Adrenal gland (tissue), 12 donors: ENCODE data around the gene SPAG4. TPM values are rescaled to one million over a fixed set of nuclear protein-coding genes. Genes with fewer than 3 reads are reported as not detected.
A peak's percentile ranks its signal among the peaks of the same experiment; 100 is the strongest.

ENCODE experiments used
- DNase-seq, 7 donors: peaks; one replicate each; pipeline ENCODE4 v3.0.0-alpha.2; 2019 to 2020
- H3K27ac ChIP-seq, 5 donors: fragments of 200-600 bp; sonication (generic) in 4 of 5; 1 replicate in 3 of 5; 2 replicates in 2 of 5; pipeline versions ENCODE4 v1.5.1 to v1.8.0; 2016 to 2020; ENCODE audit warnings: mild to moderate bottlenecking in 1 of 5
- H3K27me3 ChIP-seq: fragments of 200-600 bp; 2 replicates; pipeline ENCODE4 v1.8.0; 2021
- H3K36me3 ChIP-seq, 2 donors: fragments of 200-600 bp; replicated peaks in 1 of 2; 1 replicate in 1 of 2; 2 replicates in 1 of 2; pipeline versions ENCODE4 v1.5.1 to v1.8.0; 2018 to 2022
- H3K4me1 ChIP-seq, 2 donors: fragments of 200-600 bp; replicated peaks in 1 of 2; 1 replicate in 1 of 2; 2 replicates in 1 of 2; pipeline versions ENCODE4 v1.5.1 to v1.8.0; 2018 to 2021
- H3K4me3 ChIP-seq, 4 donors: fragments of 200-600 bp; sonication (generic) in 3 of 4; one replicate each; pipeline ENCODE4 v1.5.1; 2016 to 2018
- H3K9me3 ChIP-seq, 3 donors: fragments of 200-600 bp; sonication (generic) in 1 of 3; replicated peaks in 1 of 3; 1 replicate in 2 of 3; 2 replicates in 1 of 3; pipeline versions ENCODE4 v1.5.1 to v1.8.0; 2016 to 2021
- CTCF ChIP-seq, 6 experiments: fragments of 450-650 bp in 4 of 6; fragments of 200-600 bp in 2 of 6; sonication (generic) in 1 of 6; IDR thresholded peaks; 1 replicate in 5 of 6; 2 replicates in 1 of 6; pipeline versions ENCODE4 v1.5.1 to v1.8.0; 2016 to 2021; ENCODE audit warnings: antibody characterized with exemption in 6 of 6, mild to moderate bottlenecking in 2 of 6, moderate library complexity in 1 of 6
- POLR2A ChIP-seq, 2 donors: fragments of 450-650 bp; IDR thresholded peaks; one replicate each; pipeline ENCODE4 v1.6.1; 2017; ENCODE audit warnings: antibody characterized with exemption in 2 of 2, mild to moderate bottlenecking in 2 of 2, moderate library complexity in 1 of 2
- WGBS, 4 donors: extraction: QIAGEN DNeasy Blood & Tissue Kit in 2 of 4; methylation state at CpG; one replicate each; pipeline versions ENCODE4 v1.1.5 to v1.1.7; 2013 to 2017; 5-methylcytosine and 5-hydroxymethylcytosine counted together
- intact Hi-C, 2 donors: fragments of 100-400 bp; cut with DNase I; formaldehyde crosslinking; loops; one replicate each; pipeline versions ENCODE4 v1.14.1 to v1.15.0; 2022 to 2023
- polyA plus RNA-seq, 3 donors: library from polyadenylated mRNA; stranded (reverse); fragments of 200-250 nt in 2 of 3; fragments of 350-450 nt in 1 of 3; fragmentation: Illumina TruSeq in 1 of 3; extraction: RNeasy Lipid Tissue Mini Kit (QIAGEN cat#74804) in 1 of 3; gene quantifications; one replicate each; pipeline ENCODE4 v1.2.3, GENCODE V29; 2013 to 2014
- total RNA-seq, 9 donors: library from RNA; depleted of rRNA in 4 of 9; stranded (reverse); fragments of >200 nt in 4 of 9; fragments of 120-200 nt in 1 of 9; fragmentation: NEBNext Ultra II Directional in 1 of 9; extraction: Animal tissue kit (Norgen Biotek cat#: 25700) in 1 of 9; gene quantifications; one replicate each; pipeline versions ENCODE4 v1.1.0 to v1.2.4, GENCODE V29; 2013 to 2023
- donor health status: healthy with polysubstance abuse.
- donor health status: Bipolar disorder and iron deficiency.
- donor health status: DM: yes; HTN: yes; CAD: no.
- donor health status: DM: no; HTN: no; CAD: no.
- donor health status: DM: no; HTN: no; CAD: no.
- donor health status: DM: yes; HTN: yes; CAD: no.

Gene SPAG4
- total and polyA plus RNA-seq, 12 donors, result 2.7 to 32.0 (median 13.4) TPM

GRCh38 chr20:35598899-35599775 is 16.5 kb upstream of the SPAG4 start:
- TF ChIP-seq CTCF (IDR thresholded peaks at IDR 0.05) (no peak), POLR2A (IDR thresholded peaks at IDR 0.05) (no peak)
- H3K36me3 ChIP-seq, result no peaks in the 10 kb centered on the region
- no peak overlapping the region for H3K4me3 ChIP-seq
- DNase-seq, result no peak
- H3K4me1 ChIP-seq, result peaks cover 15 to 17% of the 10 kb centered on the region in 2 donors
- no peaks in the 10 kb centered on the region for H3K9me3 ChIP-seq
- intact Hi-C loops, result no loop called here
- H3K27me3 ChIP-seq, result no peaks in the 10 kb centered on the region
- H3K27ac ChIP-seq, result no peak overlapping the region
- WGBS, 4 donors, result 84 to 88% (median 86%) methylated on average over 16 to 22 of the region's 22 CpGs

DNA sequence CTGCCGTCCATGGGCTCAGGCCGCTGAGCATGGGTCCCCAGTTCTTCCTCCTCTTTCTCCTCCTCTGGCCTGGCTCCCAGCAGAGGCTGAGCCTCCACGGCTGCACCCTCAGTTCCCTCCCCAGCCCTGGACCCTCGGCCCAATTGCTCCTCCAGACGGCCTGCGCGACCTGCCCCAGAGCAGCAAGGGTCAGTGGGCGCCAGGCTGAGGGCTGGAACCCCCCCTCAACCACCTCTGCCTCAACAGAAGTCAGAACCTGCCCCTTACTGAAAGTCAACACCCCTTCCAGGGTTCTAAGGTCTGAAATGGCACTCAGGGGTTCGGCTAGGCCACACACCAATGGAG is 15.9 kb upstream of the SPAG4 start:
- peaks cover 15 to 17% of the 10 kb centered on the region in 2 donors for H3K4me1 ChIP-seq
- no peaks in the 10 kb centered on the region for H3K9me3 ChIP-seq
- H3K27ac ChIP-seq, result no peak overlapping the region
- no peak overlapping the region for H3K4me3 ChIP-seq
- no peaks in the 10 kb centered on the region for H3K27me3 ChIP-seq
- TF ChIP-seq POLR2A (IDR thresholded peaks at IDR 0.05) (no peak), CTCF (IDR thresholded peaks at IDR 0.05) (no peak)
- WGBS, 4 donors, result 89 to 97% (median 93%) methylated on average over 5 to 9 of the region's 9 CpGs
- intact Hi-C loops, result no loop called here
- no peaks in the 10 kb centered on the region for H3K36me3 ChIP-seq
- DNase-seq, result no peak

DNA sequence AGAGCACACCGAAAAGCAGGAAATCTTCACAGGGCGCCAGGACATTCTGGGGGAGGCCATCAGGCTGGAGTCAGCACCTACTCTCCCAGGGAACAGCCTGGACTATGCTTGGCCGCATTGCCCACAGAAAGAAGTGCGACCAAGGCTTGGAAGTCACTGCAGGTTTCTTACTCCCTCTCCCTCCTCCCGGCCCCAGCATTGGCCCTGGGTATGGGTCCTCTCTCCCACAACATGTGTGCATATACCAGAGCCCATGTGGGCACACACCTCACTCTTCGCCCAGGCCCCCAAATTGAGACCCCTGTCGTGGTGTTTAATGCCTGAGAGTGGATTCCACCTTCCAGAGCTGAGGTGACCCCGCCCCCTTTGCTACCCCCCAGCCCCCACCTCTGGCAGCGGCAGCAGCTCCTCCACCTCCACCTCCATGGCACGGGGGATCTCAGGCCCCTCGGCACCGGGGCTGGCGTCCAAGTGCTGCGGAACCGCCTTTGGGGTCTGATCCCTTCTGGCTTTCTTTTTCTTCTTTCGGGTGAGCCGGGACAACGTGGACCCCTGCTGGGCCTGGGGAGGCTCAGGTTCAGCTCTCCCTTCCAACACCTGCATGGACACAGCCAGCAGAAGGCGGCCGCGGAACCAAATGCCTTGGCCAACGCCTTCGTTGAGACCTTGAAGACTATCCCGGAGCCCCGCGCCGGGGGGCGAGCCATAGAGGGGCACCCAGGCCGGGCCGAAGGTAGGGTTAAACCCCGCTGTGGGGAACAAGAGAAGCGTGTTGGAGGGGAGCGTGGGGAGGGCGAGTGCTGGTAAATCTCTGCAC is 15.2 kb upstream of the SPAG4 start:
- Histone ChIP-seq H3K9me3 (no peaks in the 10 kb centered on the region), H3K4me3 (peak overlapping the region in 2 of 4 donors; percentile 18 to 55), H3K4me1 (peaks cover 15 to 17% of the 10 kb centered on the region in 2 donors), H3K27ac (no peak overlapping the region), H3K27me3 (no peaks in the 10 kb centered on the region), H3K36me3 (no peaks in the 10 kb centered on the region)
- TF ChIP-seq POLR2A (IDR thresholded peaks at IDR 0.05) (no peak), CTCF (IDR thresholded peaks at IDR 0.05) (no peak)
- no peak for DNase-seq
- intact Hi-C loops, result no loop called here
- WGBS, 4 donors, result 22 to 38% (median 29%) methylated on average over 14 to 34 of the region's 34 CpGs
